NK-92 (cell line): ENCODE measurements around the gene COL13A1.

Source experiments
- DNase-seq: peaks from one replicate; lab custom pipeline; 2025; ENCODE audit not compliant: unreplicated experiment; lab: John Stamatoyannopoulos, UW

The COL13A1 gene

GRCh38 chr10:69902835-69903535 is 101.3 kb downstream of the COL13A1 start:
- DNase-seq: no peak

GRCh38 chr10:69904533-69904932 is 102.8 kb downstream of the COL13A1 start:
- DNase-seq: no peak

- no peak for DNase-seq
These were observed 104.7 kb downstream of the COL13A1 start for GRCh38 chr10:69906425-69906824.

GRCh38 chr10:69907517-69907916 is 105.8 kb downstream of the COL13A1 start:
- no peak for DNase-seq

GRCh38 chr10:69908124-69908523 is 106.4 kb downstream of the COL13A1 start:
- DNase-seq: no peak

GRCh38 chr10:69910561-69910960 is 108.9 kb downstream of the COL13A1 start:
- DNase-seq: no peak

GRCh38 chr10:69911613-69912528 is 110.2 kb downstream of the COL13A1 start:
- no peak for DNase-seq

- DNase-seq: no peak
These were observed 110.9 kb downstream of the COL13A1 start for GRCh38 chr10:69912589-69912988.

- DNase-seq: no peak
These were observed 112.1 kb downstream of the COL13A1 start for GRCh38 chr10:69913606-69914382.

- no peak for DNase-seq
These were observed 112.9 kb downstream of the COL13A1 start for GRCh38 chr10:69914398-69915214.

GRCh38 chr10:69915215-69915560 is 113.5 kb downstream of the COL13A1 start:
- no peak for DNase-seq

GRCh38 chr10:69916118-69916517 is 114.4 kb downstream of the COL13A1 start:
- no peak for DNase-seq

- no peak for DNase-seq
These were observed 116.3 kb downstream of the COL13A1 start for GRCh38 chr10:69918036-69918435.

- DNase-seq: no peak
These were observed 117.5 kb downstream of the COL13A1 start for GRCh38 chr10:69919250-69919649.

GRCh38 chr10:69925111-69925510 is 123.4 kb downstream of the COL13A1 start:
- DNase-seq: no peak

GRCh38 chr10:69928339-69928738 is 126.6 kb downstream of the COL13A1 start:
- DNase-seq: no peak

GRCh38 chr10:69929575-69929974 is 127.9 kb downstream of the COL13A1 start:
- DNase-seq: no peak

GRCh38 chr10:69934768-69935167 is 133.1 kb downstream of the COL13A1 start:
- DNase-seq: no peak

- DNase-seq: no peak
These were observed 134.4 kb downstream of the COL13A1 start for GRCh38 chr10:69936091-69936490.

GRCh38 chr10:69938541-69938991 is 136.9 kb downstream of the COL13A1 start:
- no peak for DNase-seq

- DNase-seq: no peak
These were observed 137.4 kb downstream of the COL13A1 start for GRCh38 chr10:69939061-69939460.
